B cell (primary cell): Measurements from ENCODE around the gene CMIP. TPM values are rescaled to one million over a fixed set of nuclear protein-coding genes. Genes with fewer than 3 reads are reported as not detected.

Experiments
- ATAC-seq: fragments of 200-7000 bp; cut with Tn5 transposase; one replicate; pipeline ENCODE4 v1.10.0; 2021; ENCODE audit warnings: low read depth, mild to moderate bottlenecking, moderate number of reproducible peaks, moderate library complexity
- CTCF ChIA-PET: fragments of 350-600 bp; sonication (Branson Sonifier 250); formaldehyde crosslinking; loops from one replicate; lab custom pipeline; 2021; ENCODE audit warnings: antibody characterized with exemption, inconsistent platforms; lab: Charles Lee
- POLR2A ChIA-PET: fragments of 350-600 bp; sonication (Branson Sonifier 250); formaldehyde crosslinking; loops from one replicate; lab custom pipeline; 2021; ENCODE audit warnings: antibody characterized with exemption; lab: Charles Lee
- DNase-seq: peaks from one replicate; pipeline ENCODE4 v3.0.0; 2013
- H2AFZ ChIP-seq: 2 replicates; pipeline ENCODE4 v1.6.1; 2012; ENCODE audit warnings: mild to moderate bottlenecking, low read depth, low read length; ENCODE audit not compliant: insufficient read depth, poor library complexity, severe bottlenecking
- H3K27ac ChIP-seq, 2 donors: 1 replicate in 1 of 2; 2 replicates in 1 of 2; pipeline ENCODE4 v1.5.1; 2012 to 2013; ENCODE audit warnings: low read length in 2 of 2, mild to moderate bottlenecking in 2 of 2, moderate library complexity in 1 of 2
- H3K27me3 ChIP-seq, 4 experiments: fragments of 200-600 bp in 1 of 4; sonication (generic) in 1 of 4; replicated peaks in 1 of 4; 1 replicate in 2 of 4; 2 replicates in 2 of 4; pipeline versions ENCODE4 v1.6.1 to v1.7.0; 2013 to 2016; ENCODE audit warnings: low read length in 3 of 4, mild to moderate bottlenecking in 2 of 4, mixed read lengths in 1 of 4, moderate library complexity in 1 of 4; ENCODE audit not compliant: insufficient read depth in 4 of 4, control insufficient read depth in 3 of 4; ENCODE audit errors: control extremely low read depth in 1 of 4
- H3K36me3 ChIP-seq, 2 experiments: replicated peaks in 1 of 2; 1 replicate in 1 of 2; 2 replicates in 1 of 2; pipeline versions ENCODE4 v1.6.1 to v1.7.1; 2013; ENCODE audit warnings: low read length in 1 of 2; ENCODE audit not compliant: insufficient read depth in 2 of 2, control insufficient read depth in 1 of 2; ENCODE audit errors: control extremely low read depth in 1 of 2, extremely low read depth in 1 of 2
- H3K4me1 ChIP-seq, 2 donors: fragments of 200-600 bp in 1 of 2; sonication (generic) in 1 of 2; 1 replicate in 1 of 2; 2 replicates in 1 of 2; pipeline versions ENCODE4 v1.5.1 to v1.6.1; 2013 to 2017; ENCODE audit warnings: low read length in 2 of 2; ENCODE audit not compliant: control insufficient read depth in 2 of 2, insufficient read depth in 2 of 2
- H3K4me2 ChIP-seq: replicated peaks from 2 replicates; pipeline ENCODE3; 2012; ENCODE audit warnings: mild to moderate bottlenecking, low read depth, low read length; ENCODE audit not compliant: poor library complexity, severe bottlenecking
- H3K4me3 ChIP-seq, 5 experiments: fragments of 200-600 bp in 1 of 5; sonication (generic) in 1 of 5; 1 replicate in 3 of 5; 2 replicates in 2 of 5; pipeline versions ENCODE4 v1.5.1 to v1.7.0; 2011 to 2016; ENCODE audit warnings: low read length in 4 of 5, mild to moderate bottlenecking in 4 of 5, low read depth in 2 of 5, control low read depth in 1 of 5, moderate library complexity in 1 of 5; ENCODE audit not compliant: insufficient read depth in 1 of 5; ENCODE audit errors: control extremely low read depth in 1 of 5, extremely low read depth in 1 of 5
- H3K79me2 ChIP-seq: fragments of 200-600 bp; sonication (generic); one replicate; pipeline ENCODE4 v1.6.0; 2016; ENCODE audit warnings: low read length; ENCODE audit not compliant: control insufficient read depth, insufficient read depth
- H3K9ac ChIP-seq: fragments of 200-600 bp; sonication (generic); 2 replicates; pipeline ENCODE4 v1.6.1; 2017; ENCODE audit warnings: mild to moderate bottlenecking, low read length, moderate library complexity
- H3K9me3 ChIP-seq, 3 donors: one replicate each; pipeline versions ENCODE4 v1.6.1 to v1.7.1; 2013; ENCODE audit warnings: low read length in 2 of 3; ENCODE audit not compliant: control insufficient read depth in 2 of 3, insufficient read depth in 1 of 3; ENCODE audit errors: control extremely low read depth in 1 of 3
- H4K20me1 ChIP-seq: 2 replicates; pipeline ENCODE4 v1.6.0; 2012; ENCODE audit warnings: mild to moderate bottlenecking, low read length; ENCODE audit not compliant: insufficient read depth, control insufficient read depth, poor library complexity, severe bottlenecking
- H3K27ac Mint-ChIP-seq: one replicate; pipeline ENCODE4 v1.8.0; 2021; ENCODE audit warnings: mixed read lengths
- H3K27me3 Mint-ChIP-seq: one replicate; pipeline ENCODE4 v1.8.0; 2021; ENCODE audit warnings: mixed read lengths
- H3K4me1 Mint-ChIP-seq: one replicate; pipeline ENCODE4 v1.8.0; 2021; ENCODE audit warnings: mixed read lengths
- H3K4me3 Mint-ChIP-seq: one replicate; pipeline ENCODE4 v1.8.0; 2021; ENCODE audit warnings: mixed read lengths
- H3K9me3 Mint-ChIP-seq: one replicate; pipeline ENCODE4 v1.8.0; 2022; ENCODE audit warnings: mixed read lengths; ENCODE audit not compliant: insufficient read depth
- CTCF ChIP-seq: fragments of 200-600 bp; IDR thresholded peaks from one replicate; pipeline ENCODE4 v1.8.0; 2022; ENCODE audit warnings: antibody characterized with exemption, mild to moderate bottlenecking
- EZH2 ChIP-seq: IDR thresholded peaks from 2 replicates; pipeline ENCODE4 v1.6.1; 2012; ENCODE audit warnings: borderline replicate concordance, low read depth, mild to moderate bottlenecking, moderate library complexity, low read length; ENCODE audit not compliant: insufficient read depth, poor library complexity, severe bottlenecking
- WGBS: methylation state at CpG from one replicate; pipeline ENCODE4 v1.1.5; 2013; ENCODE audit warnings: missing lambda C conversion rate; ENCODE audit not compliant: insufficient coverage; 5-methylcytosine and 5-hydroxymethylcytosine counted together
- intact Hi-C: fragments of 100-400 bp; cut with micrococcal nuclease; formaldehyde crosslinking; loops from one replicate; pipeline ENCODE4 v1.10.0; 2022
- polyA plus RNA-seq: library from polyadenylated mRNA; depleted of rRNA; stranded (reverse); fragments of >200 nt; gene quantifications from 2 replicates; pipeline ENCODE4 v1.2.3, GENCODE V29; 2012
- total RNA-seq, 2 donors: library from RNA; stranded (reverse); fragments of 120-200 nt in 1 of 2; gene quantifications; 1 replicate in 1 of 2; 2 replicates in 1 of 2; pipeline versions ENCODE4 v1.2.3 to v1.2.4, GENCODE V29; 2013 to 2022

CMIP gene
- total and polyA plus RNA-seq, 2 donors (not counting 1 experiment from before 2014, with no cell fraction given), result 27.1 to 155 TPM

- no peaks in the 10 kb centered on the region for H3K27me3 Mint-ChIP-seq
- H3K9ac ChIP-seq, result no peak overlapping the region
- peaks cover 75% of the 10 kb centered on the region for H3K79me2 ChIP-seq
- DNase-seq (no peak), ATAC-seq (no peak)
- peaks cover 57% of the 10 kb centered on the region for H4K20me1 ChIP-seq
- peak overlapping the region; percentile 87 for H3K4me2 ChIP-seq
- TF ChIP-seq EZH2 (no peak), CTCF (no peak)
- peaks cover 4% of the 10 kb centered on the region for H3K9me3 Mint-ChIP-seq
- H3K27me3 ChIP-seq, result no peaks in the 10 kb centered on the region
- H3K27ac ChIP-seq, result peak overlapping the region in 1 of 2 donors; percentile 77
- H3K4me1 Mint-ChIP-seq, result peaks cover 72% of the 10 kb centered on the region
- H3K4me3 ChIP-seq, result peak overlapping the region in 2 of 5 experiments; percentile 71 to 80
- peak overlapping the region; percentile 46 for H3K27ac Mint-ChIP-seq
- WGBS, result 89% methylated on average over 15 of the region's 17 CpGs
- H3K4me3 Mint-ChIP-seq, result peak overlapping the region; percentile 91
- H3K4me1 ChIP-seq, result peaks cover 55 to 61% of the 10 kb centered on the region in 2 donors
- H3K9me3 ChIP-seq, result peaks cover 0 to 5% (median 0%) of the 10 kb centered on the region in 3 donors
- H3K36me3 ChIP-seq, result peaks cover 0 to 6% of the 10 kb centered on the region in 2 experiments
- H2AFZ ChIP-seq, result no peak overlapping the region
- intact Hi-C loops, result no loop called here
- ChIA-PET POLR2A (no interaction called here), CTCF (no interaction called here)
Measured at GRCh38 chr16:81447383-81448101, 2.9 kb downstream of the CMIP start.
